ENCODE measurements around the gene TLR5.
"Not testable (repeated sequence)": the region's sequence is repeated elsewhere in the genome, so short reads cannot be mapped to it uniquely, and the experiment has no call there.

Gene TLR5

DNA sequence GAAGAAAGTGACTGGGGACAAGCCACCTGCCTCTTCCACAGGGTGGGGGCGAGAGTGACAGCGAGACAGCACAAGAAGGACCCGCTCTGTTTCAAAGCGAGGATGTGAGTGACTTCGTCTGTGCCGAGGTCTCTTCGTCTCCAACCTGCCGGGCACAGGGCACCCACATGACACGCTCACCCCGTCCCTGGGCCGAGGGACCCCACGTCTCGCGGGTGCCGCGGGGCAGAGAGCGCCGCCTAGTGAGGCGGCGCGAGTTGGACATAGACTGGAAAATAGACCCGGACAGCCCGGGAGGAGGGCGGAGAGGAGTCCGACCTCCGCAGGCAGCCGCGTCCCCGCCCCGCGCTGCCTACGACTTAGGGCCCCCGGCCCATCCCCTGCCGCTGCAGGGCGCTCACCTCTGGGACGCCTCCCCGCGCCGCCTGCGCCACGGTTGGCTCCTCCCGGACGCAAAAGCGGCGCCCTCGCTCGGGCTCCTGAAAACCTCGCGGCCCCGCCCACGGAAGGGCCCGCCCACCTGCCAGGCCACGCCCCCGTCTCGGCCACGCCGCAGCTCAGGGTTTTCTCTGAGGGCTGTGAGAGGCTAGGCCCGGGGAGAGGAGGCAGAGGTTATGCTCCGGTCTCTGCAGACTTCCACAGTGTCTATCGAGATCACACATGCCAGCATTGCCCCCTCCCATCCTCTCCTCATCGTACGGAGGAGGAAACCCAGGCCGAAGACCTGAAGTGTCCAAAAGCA is at the start of gene TLR5:
TSS of gene TLR5 (minus strand) at position 454 of the 742 bp plus-strand sequence. CDS start 30,217 bp downstream, outside the sequence.
- FAIRE-seq, result no peak

GRCh38 chr1:223189903-223190724 is 47.1 kb upstream of the TLR5 start:
- no peak for FAIRE-seq

- no peak for FAIRE-seq
Observed at GRCh38 chr1:223189525-223189902, 46.5 kb upstream of the TLR5 start.

- FAIRE-seq, result no peak
Observed at GRCh38 chr1:223188618-223189356, 45.7 kb upstream of the TLR5 start.

GRCh38 chr1:223186800-223187199 is 43.8 kb upstream of the TLR5 start:
- no peak for FAIRE-seq

- FAIRE-seq, result no peak
Observed at GRCh38 chr1:223183268-223183862, 40.3 kb upstream of the TLR5 start.

DNA sequence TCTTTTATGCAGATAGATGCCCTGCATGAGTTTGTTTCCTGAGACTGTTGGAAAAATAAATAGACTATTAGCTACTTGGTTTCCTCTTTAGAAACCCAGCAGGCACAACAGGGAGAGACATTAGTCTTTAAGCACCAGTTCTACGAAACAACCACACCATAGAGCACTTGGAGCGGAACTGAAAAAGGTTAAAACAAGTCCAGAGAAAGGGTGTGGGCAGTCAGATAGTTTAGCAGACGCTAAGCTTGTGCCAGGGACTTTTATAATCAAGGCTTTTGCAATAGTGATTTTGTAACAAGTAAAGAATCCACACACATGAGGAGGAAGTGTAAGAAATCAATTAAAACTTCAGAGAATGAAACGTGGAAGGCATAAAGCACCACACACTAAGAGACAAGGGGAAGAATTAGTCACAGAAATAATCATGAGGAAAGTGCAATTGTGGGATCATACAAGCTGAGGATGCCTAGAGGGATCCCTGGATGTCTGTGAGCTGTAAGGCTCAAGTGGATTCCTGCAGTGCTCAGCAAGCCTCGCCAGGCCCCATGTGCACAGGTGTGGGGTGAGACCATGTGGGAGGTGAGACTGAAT is 37.8 kb upstream of the TLR5 start:
- no peak for FAIRE-seq

- FAIRE-seq, result no peak
Observed at GRCh38 chr1:223179786-223180185, 36.7 kb upstream of the TLR5 start.

DNA sequence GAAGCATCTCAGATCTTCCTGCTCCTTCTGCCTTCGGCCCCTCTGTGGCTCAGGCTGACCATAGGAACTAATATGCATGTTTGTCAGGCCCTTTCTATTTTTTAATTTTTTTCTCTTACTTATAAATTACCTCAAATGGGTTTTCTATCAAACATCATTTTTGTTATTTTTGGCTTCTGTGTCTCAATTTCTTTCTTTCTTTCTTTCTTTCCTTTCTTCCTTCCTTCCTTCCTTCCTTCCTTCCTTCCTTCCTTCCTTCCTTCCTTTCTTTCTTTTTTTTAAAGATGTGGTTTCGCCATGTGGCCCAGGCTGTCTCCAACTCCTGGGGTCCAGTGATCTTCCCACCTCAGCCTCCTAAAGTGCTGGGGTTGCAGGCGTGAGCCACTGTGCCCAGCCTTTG is 36.2 kb upstream of the TLR5 start:
- FAIRE-seq, result no peak

GRCh38 chr1:223177681-223178080 is 34.6 kb upstream of the TLR5 start:
- FAIRE-seq, result no peak

- no peak for FAIRE-seq
Observed at GRCh38 chr1:223176437-223176836, 33.4 kb upstream of the TLR5 start.

- FAIRE-seq, result no peak
Observed at GRCh38 chr1:223175633-223176032, 32.6 kb upstream of the TLR5 start.

- FAIRE-seq, result no peak
Observed at GRCh38 chr1:223175032-223175431, 32.0 kb upstream of the TLR5 start.

DNA sequence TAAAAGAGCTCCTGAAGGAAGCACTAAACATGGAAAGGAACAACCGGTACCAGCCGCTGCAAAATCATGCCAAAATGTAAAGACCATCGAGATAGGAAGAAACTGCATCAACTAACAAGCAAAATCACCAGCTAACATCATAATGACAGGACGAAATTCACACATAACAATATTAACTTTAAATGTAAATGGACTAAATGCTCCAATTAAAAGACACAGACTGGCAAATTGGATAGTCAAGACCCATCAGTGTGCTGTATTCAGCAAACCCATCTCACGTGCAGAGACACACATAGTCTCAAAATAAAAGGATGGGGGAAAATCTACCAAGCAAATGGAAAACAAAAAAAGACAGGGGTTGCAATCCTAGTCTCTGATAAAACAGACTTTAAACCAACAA is 26.4 kb upstream of the TLR5 start:
- FAIRE-seq, result not testable (repeated sequence)

GRCh38 chr1:223161321-223161720 is 18.3 kb upstream of the TLR5 start:
- FAIRE-seq, result no peak

- no peak for FAIRE-seq
Observed at GRCh38 chr1:223156343-223156742, 13.3 kb upstream of the TLR5 start.

GRCh38 chr1:223155153-223155552 is 12.1 kb upstream of the TLR5 start:
- FAIRE-seq, result no peak

DNA sequence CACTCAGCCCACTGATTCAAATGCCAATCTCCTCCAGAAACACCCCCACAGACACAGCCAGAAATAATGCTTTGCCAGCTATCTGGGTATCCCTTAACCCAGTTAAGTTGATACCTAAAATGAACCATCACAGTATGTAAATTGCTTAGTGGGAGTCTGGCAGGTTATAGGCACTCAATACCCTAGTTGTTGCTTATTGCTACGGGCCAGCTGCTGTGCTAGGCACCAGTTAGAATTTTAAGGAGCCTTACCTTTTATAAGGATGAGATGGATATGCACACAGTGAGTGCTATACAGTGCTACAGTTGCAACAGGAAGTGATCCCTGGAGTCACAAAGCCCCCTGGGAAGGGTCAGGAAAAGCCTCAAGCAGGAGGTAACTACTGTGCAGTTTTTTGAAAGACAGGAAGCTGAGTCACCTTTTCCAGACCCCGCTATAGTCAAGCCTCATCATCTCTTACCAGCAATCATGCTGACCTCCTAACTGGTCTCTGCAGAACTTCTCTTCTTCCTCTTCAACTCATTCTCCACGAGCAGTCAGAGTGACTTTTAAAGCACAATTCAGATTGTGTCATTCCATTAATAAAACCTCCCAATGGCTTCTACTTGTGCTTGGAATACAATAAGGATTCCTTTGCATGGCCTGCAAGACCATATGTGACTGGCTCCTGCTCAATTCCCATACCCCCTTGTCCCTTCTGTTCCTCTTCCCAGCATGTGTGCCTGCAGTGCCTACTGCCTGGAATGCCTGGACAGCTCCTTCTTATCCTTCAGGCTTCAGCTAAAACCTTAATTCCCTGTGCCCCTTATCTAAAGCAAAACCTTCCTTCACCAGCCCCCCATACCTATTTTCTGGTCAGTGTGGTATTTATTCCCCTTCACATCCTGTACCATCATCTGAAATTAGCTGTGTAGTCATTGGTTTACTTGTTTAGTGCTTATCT is 10.4 kb upstream of the TLR5 start:
- no peak for FAIRE-seq

- FAIRE-seq, result no peak
Observed at GRCh38 chr1:223152399-223152798, 9.4 kb upstream of the TLR5 start.

GRCh38 chr1:223150443-223150842 is 7.4 kb upstream of the TLR5 start:
- no peak for FAIRE-seq

DNA sequence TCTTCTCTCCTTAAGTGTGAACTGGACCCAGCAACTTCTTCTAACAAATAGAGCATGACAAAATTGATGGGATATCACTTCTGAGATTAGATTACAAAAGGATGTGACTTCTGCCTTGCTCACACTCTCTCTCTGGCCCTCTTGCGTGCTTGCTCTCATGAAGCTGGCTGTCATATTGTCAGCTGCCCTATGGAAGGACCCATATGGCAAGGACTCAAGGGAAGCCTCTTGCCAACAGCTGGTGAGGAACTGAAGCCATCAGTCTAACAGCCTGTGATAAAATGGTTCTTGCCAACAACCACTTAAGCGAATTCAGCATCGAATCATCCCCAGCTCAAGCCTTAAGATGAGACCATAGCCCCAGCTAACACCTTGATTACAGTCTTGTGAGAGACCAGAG is 4.8 kb upstream of the TLR5 start:
- FAIRE-seq, result no peak
